Stimulated activated CD4-positive, alpha-beta T cell treated with anti-CD3 and anti-CD28 coated beads, Interleukin-1b, Interleukin-23, amount 100 ng/mL, for 24 hours (primary cell): ENCODE data around the gene CCL8.
"Not testable (repeated sequence)": the region's sequence is repeated elsewhere in the genome, so short reads cannot be mapped to it uniquely, and the experiment has no call there.

Experiments
- DNase-seq, 4 experiments: peaks; one replicate each; pipeline ENCODE4 v3.0.0-alpha.2; 2020; ENCODE audit warnings: low read depth in 4 of 4, low spot score in 1 of 4

The CCL8 gene

DNA sequence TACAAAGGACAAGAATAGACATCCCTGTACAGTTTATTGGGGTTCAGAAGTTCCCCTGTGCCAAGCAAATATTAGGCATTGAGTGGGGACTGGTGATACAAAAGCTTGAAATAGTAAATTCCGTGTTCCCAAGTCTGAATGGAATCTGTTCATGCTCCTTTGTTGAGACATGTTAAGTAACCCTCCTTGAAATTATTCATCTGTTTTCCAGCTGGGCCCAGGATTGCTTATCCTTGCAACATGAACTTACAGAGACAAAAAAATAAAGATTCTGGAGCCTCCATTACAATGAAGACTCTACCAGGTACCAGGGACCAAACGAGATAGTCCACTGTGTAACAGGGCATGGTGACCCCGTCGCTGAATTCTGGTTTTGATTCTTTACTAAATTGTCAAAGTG is 6.1 kb upstream of the CCL8 start:
- DNase-seq: no peak

GRCh38 chr17:34314279-34314678 is 5.0 kb upstream of the CCL8 start:
- DNase-seq: no peak

GRCh38 chr17:34318474-34318873 is 761 bp upstream of the CCL8 start:
- DNase-seq: no peak

- DNase-seq: no peak
Observed at GRCh38 chr17:34321964-34322363, 2.7 kb downstream of the CCL8 start.

DNA sequence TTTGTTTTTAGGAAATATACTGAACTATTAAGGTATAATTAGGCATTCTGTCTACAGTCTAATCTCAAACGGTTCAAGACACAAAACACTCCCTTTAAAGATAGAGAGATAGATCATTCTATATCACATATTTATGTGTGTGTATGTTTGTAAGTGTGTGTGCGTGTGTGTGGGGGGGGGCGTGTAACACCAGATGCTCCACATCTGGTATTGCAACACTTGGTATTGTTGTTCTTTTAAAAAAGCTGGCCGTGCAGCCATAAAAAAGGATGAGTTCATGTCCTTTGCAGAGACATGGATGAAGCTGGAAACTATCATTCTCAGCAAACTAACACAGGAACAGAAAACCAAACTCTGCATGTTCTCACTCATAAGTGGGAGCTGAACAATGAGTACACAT is 8.3 kb downstream of the CCL8 start:
- DNase-seq: not testable (repeated sequence)

DNA sequence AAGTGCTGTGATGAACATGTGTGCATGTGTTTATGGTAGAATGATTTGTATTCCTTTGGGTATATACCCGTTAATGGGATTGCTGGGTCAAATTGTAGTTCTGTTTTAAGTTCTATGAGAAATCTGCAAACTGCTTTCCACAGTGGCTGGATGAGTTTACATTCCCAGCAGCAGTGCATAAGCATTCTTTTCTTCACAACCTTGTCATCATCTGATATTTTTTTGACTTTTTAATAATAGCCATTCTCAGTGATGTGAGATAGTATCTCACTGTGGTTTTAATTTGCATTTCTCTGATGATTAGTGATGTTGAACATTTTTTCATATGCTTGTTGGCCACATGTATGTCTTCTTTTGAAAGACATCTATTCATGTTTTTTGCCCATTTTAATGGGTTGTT is 18.5 kb downstream of the CCL8 start:
- no peak for DNase-seq

- DNase-seq: no peak
Observed at GRCh38 chr17:34339138-34339770, 20.0 kb downstream of the CCL8 start.

DNA sequence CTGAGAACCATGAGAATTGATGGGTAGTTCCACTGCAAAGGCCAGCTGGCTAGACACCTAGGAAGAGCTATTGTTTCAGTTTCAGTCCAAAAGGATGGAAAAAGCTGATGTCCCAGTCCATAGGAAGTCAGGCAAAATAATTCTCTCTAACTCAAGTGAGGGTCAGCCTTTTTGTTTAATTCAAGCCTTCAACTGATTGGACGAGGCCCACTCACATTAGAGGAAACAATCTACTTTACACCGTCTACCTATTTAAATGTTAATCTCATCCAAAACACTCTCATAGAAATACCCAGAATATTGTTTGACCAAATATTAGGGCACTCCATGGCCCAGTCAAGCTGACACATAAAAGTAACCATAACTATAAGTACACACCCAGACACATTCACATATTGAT is 22.7 kb downstream of the CCL8 start:
- no peak for DNase-seq

DNA sequence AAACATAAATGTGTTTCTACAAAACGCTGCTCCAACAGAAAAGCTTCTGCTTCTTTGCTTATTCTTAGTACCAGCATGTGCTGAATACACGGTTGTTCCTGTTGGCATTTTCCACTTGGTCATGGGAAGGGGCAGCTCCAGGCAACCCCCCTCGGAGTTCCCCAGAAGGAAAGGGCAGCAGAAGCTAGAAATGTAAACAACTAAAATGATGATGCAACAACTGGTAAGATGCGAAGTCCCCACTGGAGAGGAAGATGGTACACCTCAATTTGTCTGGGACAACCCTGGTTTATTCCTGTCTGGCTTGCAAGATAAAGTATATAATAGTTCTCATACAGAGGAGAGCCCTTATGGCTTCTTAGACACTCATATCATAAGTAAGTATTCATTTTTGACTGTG is 27.8 kb downstream of the CCL8 start:
- no peak for DNase-seq

DNA sequence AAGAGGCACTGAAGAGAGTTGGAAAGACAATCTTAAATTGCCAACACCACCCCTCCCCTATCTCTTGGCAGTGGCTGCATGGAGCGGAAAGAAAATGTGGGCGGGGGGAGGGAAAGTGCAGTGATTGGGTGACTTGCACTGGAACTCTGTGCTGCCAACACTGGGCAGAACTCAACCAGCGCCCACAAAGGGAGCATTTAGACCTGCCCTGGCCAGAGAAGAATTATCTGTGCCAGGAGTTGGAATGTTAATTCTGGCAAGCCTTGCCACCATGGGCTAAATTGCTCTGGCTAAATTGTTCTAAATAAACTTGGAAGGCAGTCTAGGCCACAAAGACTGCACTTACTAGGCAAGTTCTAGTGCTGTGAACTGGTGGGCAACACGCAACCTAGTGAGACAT is 30.5 kb downstream of the CCL8 start:
- DNase-seq: no peak

DNA sequence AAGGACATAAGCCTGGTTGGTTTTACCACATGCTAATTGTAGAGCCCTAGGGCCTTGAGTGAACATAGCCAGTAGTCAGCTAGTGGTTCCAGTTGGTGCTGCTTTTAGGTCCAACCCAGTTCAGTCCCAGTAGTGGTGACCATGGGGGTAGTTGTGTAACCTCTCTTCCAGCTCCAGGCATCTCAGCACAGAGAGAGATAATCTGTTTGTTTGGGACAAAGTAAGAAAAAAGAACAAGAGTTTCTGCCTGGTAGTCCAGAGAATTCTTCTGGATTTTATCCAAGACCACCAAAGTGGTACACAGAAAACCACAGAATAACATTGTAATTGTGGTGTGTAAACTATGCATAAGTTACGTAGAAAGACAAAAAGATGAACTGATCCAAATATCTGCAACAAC is 31.9 kb downstream of the CCL8 start:
- no peak for DNase-seq

- DNase-seq: no peak
Observed at GRCh38 chr17:34352191-34352590, 33.0 kb downstream of the CCL8 start.

- DNase-seq: no peak
Observed at GRCh38 chr17:34354637-34355036, 35.4 kb downstream of the CCL8 start.

DNA sequence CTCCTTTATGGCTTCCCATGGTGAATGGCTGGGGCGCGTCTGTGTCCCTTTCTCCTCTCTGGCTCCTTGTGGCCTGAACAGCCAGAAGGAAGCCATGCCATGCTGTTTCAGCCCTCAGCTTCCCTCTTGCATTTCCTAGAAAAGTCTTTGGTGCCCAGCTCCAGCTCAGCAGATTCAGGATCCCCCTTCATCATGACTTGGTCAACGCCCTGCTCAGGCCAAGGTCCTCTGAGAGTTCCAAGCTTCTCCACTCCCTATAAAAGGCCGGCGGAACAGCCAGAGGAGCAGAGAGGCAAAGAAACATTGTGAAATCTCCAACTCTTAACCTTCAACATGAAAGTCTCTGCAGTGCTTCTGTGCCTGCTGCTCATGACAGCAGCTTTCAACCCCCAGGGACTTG is 37.0 kb downstream of the CCL8 start, which contains the start of gene CCL13:
CCL13 (plus strand) TSS at position 287 of the 400 bp plus-strand sequence; CDS start at position 334, 47 bp downstream.
- no peak for DNase-seq

GRCh38 chr17:34357398-34357797 is 38.2 kb downstream of the CCL8 start:
- DNase-seq: no peak

DNA sequence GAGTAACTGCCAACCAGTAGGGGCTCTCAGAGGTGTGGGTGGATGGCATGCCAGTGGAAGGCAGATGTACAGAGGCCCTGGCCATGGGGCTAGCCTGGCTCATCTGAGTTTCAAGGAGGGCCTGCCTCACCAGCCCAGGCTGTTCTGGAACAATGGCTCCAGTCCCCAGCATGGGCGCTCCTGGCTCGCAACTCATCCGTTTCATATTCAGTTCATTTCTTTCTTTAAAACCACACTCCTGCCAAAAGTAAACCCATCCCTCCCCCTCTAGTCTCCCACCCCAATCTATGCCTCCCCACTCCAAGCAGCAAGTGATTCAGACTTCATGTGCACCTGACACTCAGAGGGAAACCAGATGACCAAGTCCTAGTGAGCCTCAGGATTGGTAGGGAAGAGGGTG is 39.4 kb downstream of the CCL8 start:
- no peak for DNase-seq

- no peak for DNase-seq
Observed at GRCh38 chr17:34360601-34361270, 41.5 kb downstream of the CCL8 start.

DNA sequence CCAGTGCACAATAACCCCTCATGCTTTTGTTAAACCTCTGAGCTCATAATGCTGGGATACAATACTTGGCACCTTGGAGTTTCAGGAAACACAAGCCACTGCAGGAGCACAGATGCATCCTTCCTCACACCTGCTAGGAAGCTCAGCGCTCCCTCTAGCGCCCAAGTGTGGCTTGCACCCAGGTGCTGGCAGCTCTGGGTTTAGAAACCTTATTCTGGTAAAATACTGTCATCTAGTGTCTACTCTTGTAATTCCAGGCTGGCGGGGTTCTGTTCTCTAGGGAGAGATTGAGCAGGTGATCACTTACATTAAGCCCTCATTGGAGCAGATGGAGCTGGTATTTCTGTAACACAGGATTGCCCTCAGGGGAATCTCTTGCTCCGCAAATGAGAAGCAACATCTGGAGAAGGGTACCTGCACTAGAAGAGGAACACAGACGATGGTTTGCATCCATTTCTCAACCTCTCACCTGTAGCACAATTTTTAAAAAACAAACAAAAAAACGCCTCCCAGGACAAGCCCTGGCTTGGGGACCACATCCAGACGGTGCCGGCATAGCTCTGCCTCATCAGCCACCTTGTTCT is 42.3 kb downstream of the CCL8 start:
- DNase-seq: peak; percentile 20 to 61 (median 44)

DNA sequence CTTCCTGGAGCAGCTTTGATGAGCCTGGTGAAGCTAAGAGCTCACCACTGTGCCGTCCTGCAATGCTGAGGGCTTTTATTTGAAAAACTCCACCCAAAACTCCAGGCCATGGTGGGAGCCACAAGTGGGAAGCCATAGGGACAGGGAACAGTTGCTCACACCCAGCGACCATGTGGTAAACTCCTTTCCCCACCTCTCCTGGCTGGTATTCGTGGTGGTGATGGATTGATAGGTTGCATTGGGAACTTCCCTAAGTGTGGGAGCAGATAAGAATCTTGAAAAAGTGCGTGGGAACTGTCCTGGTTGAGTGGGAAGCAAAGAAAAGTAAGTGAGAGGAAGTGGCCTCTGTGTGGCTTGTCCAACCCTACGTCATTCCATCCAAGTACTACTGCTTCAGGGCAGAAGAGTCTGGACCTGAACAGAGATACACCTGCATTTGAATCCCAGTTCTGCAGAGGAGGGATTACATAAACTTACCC is 44.0 kb downstream of the CCL8 start, which contains the start of gene CCL1:
CCL1 (minus strand) TSS at position 51 of the 479 bp plus-strand sequence. CDS start 72 bp downstream, outside the sequence.
- no peak for DNase-seq

DNA sequence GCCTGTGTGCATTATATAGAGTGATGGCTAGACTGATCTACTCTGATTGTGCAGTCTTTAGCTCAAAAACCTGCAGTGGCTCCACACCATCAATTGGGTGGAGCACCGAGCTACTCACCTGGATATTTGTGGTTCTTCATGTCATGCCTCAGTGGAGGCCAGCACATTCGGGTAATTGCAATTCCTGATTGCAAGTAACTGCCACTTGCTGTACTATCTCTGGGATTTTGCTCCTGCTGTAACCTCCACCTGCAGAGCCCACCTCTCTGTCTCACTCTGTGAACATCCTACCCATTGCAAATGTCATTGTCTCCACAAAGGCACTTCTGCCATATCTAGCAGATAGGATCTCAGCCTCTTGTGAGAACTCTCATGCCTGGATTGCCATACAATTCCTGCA is 45.5 kb downstream of the CCL8 start:
- no peak for DNase-seq

- no peak for DNase-seq
Observed at GRCh38 chr17:34365340-34365739, 46.1 kb downstream of the CCL8 start.

GRCh38 chr17:34366010-34366409 is 46.8 kb downstream of the CCL8 start:
- no peak for DNase-seq
